GM19023 (cell line): ENCODE results near the gene ST3GAL3.

Experiments used
- ATAC-seq: cut with Tn5 transposase; IDR thresholded peaks from one replicate; pipeline ENCODE4 v1.9.1; 2021; ENCODE audit warnings: mild to moderate bottlenecking, moderate library complexity; ENCODE audit not compliant: unreplicated experiment

ST3GAL3 gene

GRCh38 chr1:43875331-43875730 lies 168.0 kb downstream of the ST3GAL3 start:
- ATAC-seq = no peak

DNA sequence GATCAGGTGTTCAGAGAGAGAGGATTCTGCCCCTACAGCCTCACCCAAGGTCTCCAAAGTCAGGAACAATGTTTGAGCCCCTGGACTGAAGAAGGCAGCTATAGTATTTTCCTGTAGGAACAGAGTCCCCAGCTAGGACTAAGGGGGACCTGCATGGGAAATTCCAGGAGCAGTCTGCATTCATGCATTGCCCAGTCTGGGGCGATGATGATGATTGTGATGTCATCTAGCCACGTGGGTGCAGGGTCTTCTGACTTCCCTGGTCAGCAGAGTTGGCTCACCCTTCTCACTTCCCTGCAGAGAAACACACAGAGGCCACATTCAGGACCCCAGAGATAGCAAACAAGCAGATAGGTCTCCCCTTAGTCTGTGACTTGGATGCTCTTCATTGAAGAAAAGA lies 169.8 kb downstream of the ST3GAL3 start:
- no peak for ATAC-seq

GRCh38 chr1:43878440-43878839 lies 171.1 kb downstream of the ST3GAL3 start:
- no peak for ATAC-seq

GRCh38 chr1:43878854-43879253 lies 171.5 kb downstream of the ST3GAL3 start:
- ATAC-seq = no peak

DNA sequence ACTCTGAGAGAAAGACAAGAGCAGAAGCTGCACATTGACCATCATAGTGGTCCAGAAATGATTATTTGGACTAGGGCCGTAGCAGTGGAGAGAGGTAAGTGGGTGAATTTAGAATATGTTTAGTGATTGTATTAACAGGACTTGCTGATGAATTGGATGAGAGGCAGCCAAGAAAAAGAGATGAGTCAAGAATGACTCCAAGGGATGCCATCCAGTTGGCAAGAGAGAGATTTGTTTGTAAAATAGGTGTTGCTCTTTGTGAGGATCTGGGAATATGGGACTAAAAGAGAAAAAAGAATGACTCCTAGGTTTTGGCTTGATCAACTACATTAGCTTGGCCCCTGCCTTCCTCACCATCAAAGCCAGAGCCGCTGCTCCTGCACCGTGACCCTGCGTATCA lies 172.1 kb downstream of the ST3GAL3 start:
- no peak for ATAC-seq

GRCh38 chr1:43879996-43880395 lies 172.7 kb downstream of the ST3GAL3 start:
- no peak for ATAC-seq

GRCh38 chr1:43880604-43881003 lies 173.3 kb downstream of the ST3GAL3 start:
- ATAC-seq = no peak

GRCh38 chr1:43881415-43881814 lies 174.1 kb downstream of the ST3GAL3 start:
- ATAC-seq = no peak

DNA sequence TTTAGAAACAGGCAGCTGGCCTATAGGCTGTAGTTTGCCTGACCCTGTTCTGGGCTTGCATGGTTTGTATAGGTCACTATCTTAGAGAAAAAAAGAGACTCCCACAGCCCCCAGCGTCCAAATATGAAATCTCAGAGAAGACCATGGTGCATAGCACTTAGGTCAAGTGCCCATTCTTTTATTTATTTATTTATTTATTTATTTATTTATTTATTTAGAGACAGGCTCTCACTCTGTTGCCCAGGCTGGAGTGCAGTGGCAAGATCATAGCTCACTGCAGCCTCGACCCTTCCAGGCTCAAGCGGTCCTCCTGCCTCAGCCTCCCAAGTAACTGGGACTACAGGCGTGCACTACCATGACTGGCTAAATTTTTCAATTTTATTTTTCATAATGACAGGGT lies 175.4 kb downstream of the ST3GAL3 start:
- no peak for ATAC-seq

DNA sequence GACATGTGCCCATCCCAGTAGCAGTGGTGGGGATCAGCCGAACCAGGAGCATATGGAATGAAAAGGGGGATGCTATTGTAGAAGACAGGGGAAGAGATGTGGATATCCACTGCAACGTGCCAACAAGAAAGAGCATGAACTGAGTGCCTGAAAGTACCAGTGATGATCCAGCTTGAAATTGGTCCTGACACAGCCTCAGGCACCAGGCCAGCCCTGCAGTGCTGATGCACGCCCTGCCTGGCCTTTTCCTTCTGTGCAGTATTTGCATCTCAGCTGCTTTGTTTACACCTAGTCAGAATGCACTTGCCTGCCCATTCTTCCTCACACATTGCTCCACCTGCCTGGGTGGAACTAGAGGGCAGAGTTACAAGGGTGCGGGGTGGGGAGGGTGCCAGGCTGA lies 176.0 kb downstream of the ST3GAL3 start:
- ATAC-seq = no peak

- ATAC-seq = no peak
Observed at GRCh38 chr1:43885279-43885801, 178.0 kb downstream of the ST3GAL3 start.

DNA sequence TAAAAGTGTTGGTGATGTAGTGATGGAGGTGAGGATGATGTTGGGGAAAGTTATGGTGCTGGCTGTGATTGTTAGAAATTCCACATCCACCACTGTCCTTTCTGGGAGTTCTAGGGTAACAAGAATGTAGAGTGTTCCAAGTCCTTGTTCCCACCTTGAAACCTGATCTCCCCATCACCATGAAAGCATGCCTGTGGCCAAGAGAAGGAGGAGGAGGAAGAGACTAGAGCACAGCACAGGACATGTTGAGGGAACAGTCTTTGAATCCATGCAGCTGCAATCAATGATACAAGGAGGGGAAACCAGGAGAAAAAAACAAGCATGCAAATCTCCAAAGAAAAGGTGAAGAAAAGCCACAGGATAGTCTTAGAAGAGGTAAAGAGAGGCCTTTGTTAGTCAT lies 180.4 kb downstream of the ST3GAL3 start:
- no peak for ATAC-seq

- ATAC-seq = no peak
Observed at GRCh38 chr1:43890815-43891214, 183.5 kb downstream of the ST3GAL3 start.

GRCh38 chr1:43893006-43893405 lies 185.7 kb downstream of the ST3GAL3 start:
- no peak for ATAC-seq

DNA sequence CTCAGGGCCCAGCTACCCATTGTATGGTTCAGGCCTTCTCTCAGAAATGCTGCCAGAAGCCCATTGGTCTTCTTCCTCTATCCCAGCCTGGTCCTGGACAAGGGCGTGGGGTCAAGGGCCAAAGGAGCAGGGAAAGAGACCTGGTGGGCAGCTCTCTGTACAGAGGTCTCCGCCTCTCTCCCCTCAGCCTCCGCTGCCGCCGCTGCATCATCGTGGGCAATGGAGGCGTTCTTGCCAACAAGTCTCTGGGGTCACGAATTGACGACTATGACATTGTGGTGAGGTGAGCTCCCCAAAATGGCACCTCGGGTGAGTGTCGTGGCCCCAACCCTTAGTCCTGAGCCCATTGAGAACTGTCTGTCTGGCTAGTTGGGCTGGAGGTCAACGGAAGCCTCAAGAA lies 191.6 kb downstream of the ST3GAL3 start:
- ATAC-seq = no peak

- no peak for ATAC-seq
Observed at GRCh38 chr1:43900386-43900785, 193.1 kb downstream of the ST3GAL3 start.

DNA sequence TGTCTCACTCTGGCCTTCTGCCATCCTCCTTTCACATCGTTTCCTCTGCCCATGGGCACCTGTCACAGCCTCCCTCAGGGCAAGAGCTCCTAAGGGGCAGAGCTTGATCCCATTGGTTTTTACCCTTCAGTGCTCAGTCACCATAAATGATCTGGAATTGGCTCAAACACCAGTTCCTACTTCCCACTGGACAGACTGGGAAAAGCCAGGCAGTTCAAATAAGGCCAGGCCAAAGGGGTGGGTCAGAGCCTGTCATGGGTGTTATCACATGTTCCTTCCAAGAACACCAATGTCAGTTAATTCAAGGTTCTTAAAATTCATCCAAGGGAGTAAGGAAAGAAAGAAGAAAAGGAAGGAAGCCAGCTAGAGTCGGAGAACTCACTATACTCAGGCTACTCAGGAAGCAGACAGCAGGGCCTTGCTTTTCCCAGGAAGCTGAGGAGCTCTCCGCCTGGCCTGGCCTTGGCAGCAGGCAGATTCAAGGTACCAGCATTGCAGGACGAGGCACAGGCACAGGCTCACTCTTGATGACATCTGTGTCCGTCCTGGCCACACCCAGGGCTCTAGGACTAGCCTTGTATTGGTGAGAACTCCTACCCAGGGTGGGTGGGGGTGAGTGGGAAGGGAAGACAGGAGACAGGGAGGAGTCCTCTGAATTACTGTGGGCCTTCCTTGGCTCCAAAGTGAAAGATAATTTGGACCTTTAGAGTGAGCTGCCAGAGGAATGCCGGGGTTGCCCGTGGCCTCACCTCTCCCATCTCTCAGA lies 194.0 kb downstream of the ST3GAL3 start:
- no peak for ATAC-seq

DNA sequence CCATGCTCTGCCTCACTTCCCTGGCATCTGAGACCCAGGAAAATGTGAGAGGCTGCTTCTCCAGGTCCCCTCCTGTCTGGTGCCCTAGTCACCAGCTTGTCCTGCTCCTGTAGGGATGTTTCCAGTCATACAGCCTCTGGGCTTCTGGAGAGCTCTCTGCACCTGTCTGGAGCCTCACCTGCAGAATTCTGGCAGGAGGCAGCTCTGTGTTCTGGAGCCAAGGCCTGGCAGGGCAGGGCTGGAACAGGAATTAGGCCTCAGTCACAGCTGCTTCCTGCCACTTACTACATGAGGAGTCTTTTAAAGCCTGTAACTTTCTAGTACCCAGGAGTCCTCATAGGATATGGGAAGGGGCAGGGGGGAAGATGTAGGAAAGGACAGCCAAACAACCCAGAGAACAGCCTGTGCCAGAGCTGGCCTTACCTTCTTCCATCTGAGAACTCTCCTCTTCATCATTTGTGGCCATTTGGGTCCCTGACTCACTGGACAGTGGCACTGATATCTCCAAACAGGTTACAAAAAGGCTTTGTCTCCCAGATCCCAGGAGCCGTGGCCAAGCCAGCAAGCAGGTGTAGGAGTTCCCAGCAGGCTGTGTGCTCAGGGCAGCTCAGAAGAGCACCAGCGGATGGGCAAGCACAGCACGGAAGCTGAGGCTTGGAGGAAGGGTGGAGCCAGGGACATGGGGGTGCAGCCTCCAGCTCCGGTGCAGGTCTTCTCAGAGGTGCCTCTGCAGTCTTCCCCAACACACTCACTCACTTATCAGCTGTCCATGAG lies 194.9 kb downstream of the ST3GAL3 start:
- ATAC-seq = no peak

GRCh38 chr1:43904660-43905551 lies 197.6 kb downstream of the ST3GAL3 start:
- no peak for ATAC-seq

- ATAC-seq = no peak
Observed at GRCh38 chr1:43908226-43908625, 200.9 kb downstream of the ST3GAL3 start.

DNA sequence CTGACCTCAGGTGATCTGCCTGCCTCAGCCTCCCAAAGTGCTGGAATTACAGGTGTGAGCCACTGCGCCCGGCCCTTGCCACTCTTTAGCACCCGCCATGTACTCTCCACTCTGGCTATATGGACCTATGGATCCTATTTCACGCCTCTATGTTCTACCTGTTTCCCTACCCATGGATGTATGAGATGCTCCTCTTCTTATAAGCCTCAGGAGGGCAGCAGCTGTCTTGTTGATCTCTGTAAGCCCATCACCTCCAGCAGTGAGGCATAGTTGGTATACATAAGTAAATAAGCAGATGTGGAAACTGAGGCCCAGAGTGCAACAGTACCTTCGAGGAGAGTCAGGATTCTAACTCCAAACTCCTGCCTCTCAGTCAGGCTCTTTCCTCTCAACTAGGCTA lies 201.5 kb downstream of the ST3GAL3 start:
- ATAC-seq = no peak
